ENCODE results near the gene ACP3. TPM values are rescaled to one million over a fixed set of nuclear protein-coding genes. Genes with fewer than 3 reads are reported as not detected.

The ACP3 gene
- 0.03 to 0.11 TPM (median 0.05 TPM) in 3 of 5 replicates, not detected in the others for total RNA-seq (2022; extraction: Qiagen RNA extraction)

GRCh38 chr3:132317229-132317948 is at the start of gene ACP3:
Gene ACP3 (plus strand): TSS chr3:132317407. CDS start chr3:132317457, 50 bp downstream.

Other genes starting within 250 kb of the ACP3 start
- gene DNAJC13, start 100.1 kb downstream of the ACP3 start, total RNA-seq (2022; extraction: Qiagen RNA extraction) = 11.4 to 14.6 TPM (median 12.4 TPM) in 5 replicates